ENCODE measurements around the gene GFOD2.

Gene GFOD2

DNA sequence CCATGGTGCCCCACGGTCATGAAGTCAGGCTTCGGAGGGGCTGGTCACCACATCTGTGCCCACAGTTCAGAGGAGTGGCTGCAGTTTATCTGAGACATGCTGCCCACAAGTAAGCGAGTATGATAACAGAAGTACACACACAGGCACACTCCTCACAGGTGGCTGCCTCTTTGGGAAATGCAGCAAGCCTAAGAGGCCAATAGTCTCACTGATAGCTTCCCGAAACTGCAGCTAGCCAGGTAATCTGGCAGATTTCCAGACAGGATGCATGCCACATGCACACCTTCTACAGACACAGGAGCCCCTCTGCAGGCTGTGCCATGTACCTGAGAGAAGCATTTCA is 12.6 kb upstream of the GFOD2 start:
- no peak for DNase-seq (ENCODE audit: low read depth in 2 of 2)

DNA sequence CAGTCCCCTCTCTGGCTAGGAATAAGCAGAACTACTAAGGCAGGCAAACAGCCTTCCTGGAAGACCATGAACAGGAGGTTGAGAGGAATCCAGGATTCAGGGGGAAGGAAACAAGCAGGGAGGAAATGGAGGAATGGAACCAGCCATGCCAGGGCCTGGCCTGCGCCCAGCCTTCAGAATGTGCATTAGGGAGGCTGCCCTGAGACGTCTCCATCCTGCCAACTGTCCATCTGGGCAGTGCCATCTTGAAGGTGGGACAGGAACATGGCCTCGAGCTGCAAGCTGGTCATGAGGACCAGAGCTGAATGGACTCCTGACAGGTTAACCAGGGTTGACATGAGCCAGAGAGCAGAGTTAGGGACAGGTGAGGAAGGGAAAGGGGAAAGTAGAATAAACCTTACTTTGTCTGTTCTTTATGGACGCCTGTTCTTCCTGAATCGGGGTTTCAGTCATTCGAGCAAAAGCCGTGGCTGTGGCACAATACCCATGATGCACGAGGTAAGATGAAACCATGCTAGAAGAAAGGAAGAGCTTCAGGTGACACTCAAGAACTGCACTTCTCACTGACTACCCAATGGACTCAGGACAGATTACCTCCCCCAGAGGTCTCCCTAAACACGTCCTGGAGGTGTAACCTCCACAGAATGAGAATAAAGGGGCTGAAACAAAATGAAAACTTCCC is 12.1 kb upstream of the GFOD2 start:
- DNase-seq (ENCODE audit: low read depth in 2 of 2), result no peak

DNA sequence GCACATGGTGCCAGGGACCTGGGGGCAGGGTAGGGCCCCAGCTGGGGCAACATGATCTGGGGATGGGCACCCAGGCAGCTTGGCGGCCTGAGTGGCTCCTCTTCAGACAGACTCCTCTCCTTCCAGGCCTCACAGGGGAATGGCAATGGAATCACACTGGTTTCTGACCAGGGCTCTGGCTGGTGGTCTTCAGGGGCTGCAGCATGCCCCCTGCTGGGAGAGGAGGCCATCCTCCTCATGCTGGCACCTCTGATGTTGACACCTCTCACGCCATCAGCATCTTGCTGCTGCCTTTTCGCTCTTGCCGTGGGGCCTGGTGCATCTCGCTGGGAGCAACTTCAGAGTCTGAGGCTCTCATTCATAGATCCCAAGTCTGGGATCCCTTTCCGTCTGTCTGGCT is 11.2 kb upstream of the GFOD2 start:
- DNase-seq (ENCODE audit: low read depth in 2 of 2), result no peak

DNA sequence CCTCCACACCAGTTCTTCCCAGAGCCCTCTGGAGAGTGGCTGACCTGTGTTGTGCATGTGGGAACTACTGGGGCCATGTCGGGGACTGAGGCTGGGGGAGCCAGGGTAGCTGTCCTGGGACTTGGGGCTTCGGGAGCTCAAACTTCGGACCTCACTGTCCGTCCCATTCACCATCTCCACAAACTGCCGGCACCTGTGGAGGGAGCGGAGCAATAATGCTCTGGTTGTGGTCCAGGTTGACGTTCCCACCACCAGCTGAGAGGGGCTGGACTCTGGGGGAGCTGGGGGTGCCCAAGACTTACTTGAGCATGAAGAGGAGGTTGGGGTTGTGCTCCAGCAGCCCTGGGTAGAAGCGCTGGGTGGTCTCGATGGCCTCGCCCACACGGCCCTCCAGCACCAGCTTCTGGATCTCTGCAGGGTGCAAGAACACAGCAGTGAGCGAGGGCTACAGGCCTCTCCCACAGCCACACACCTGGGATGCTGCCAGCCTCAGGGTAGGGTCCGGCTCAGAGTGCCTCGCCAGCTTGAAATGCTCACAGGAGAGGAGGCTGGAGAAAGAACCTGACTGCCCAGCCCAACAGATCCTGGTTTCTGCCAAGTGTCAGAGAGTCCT is 10.6 kb upstream of the GFOD2 start:
- no peak for DNase-seq (ENCODE audit: low read depth in 2 of 2)

DNA sequence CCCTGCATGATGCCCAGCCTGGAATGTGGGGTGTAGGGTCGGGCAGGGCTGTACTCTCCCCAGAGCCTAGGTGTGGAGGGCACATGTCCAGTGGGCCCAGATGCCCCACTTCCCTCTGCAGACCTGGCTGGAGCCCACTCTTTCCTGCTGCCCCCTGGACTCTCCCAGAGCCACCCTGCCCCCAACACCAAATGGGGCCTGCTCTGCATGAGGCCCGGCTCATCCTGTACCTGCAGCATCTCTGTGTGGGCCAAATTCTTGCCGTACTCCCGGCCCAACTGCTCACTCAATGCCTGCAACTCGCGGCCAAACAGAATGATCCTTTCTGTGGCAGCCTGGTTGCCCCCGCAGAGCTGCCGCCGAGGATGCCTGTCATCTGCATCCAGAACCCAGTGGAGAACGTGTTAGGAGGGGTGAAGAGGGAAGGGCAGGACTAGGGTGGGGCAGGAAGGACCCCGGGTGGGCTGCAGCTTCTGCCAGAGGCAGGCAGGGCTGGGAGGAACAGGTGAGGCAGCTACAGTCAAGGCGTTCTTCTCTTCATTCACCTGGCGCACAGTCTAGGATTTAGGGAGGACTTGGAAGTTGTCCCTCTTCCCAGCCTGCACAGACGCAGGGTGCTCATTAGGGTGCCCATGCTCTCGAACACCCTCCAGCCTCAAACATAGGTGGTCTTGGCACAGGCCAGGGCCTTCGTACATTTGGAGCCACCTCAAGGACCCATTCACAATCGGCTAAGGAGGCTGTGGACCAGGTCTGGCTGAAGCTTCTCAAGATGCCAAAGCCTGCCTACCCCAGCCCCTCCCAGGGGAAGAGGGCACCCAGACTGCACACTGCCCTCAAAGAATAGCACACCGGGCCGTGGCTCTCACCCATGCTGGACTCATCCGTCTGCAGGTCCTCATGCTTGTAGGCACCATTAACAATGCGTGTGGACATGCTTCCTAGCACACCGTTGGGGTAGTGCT is 8.7 kb upstream of the GFOD2 start:
- DNase-seq (ENCODE audit: low read depth in 2 of 2), result no peak

DNA sequence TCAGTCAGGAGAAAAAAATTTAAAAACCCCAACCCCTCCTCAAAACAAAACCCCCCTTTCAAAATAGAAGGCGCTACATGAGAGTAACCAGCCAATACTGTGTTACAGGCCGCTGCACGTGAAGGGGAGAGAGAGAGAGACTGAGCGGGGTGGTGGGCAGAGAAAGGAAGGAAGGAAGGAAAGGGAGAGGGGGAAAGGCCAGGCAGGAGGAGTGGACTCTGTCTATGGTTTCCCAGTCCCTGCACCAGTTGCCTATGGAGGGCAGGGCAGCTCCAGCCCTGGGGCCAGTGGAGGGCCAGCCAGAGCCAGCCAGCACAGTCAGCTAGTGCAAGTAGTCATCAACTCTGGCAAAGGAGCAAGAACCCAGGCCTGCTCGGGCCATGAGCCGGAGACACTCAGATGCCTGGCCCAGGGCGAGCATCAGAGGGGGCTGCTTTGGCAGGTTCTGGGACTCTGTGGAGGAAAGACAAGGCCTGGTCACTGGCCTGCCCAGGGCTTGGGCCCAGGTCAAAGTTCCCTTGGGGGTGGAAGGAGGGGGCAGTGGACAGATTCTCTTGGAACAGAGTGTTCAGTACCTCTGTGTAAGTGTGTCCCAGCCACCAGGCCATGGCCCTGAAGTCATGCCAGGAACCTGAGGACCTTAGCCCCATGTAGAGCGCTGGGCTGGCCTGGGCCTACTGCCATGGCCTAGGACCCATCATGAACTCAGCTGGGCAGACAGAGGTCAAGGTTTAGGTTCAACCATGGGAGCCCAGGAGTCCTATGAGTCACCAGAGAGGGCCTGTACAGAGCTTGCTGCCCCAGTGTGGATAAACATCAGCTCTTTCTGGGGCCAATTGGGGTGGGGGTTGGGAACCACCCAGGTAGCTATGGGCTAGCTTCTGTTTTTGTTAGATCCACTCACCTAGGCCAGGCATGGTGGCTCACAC is 7.3 kb upstream of the GFOD2 start:
- DNase-seq (ENCODE audit: low read depth in 2 of 2), result no peak

DNA sequence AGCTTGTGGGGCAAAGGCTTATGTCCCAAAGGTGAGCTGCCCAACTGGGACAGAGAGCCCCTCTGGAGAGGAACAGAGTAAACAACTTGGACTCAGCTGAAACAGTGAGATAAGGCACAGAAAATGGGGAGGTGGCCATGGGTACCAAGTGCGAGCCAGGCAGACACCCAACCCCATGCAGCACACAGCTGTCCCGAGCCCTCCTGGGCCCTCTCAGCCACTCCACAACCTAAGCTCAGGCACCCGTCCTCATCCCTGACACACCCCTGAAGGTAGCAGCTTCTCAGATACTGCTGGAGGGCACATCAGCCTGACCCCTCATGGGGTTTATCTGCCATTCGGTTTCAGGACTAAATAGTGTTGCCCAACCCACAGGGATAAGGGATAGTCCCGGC is 4.8 kb upstream of the GFOD2 start:
- DNase-seq (ENCODE audit: low read depth in 2 of 2), result no peak

DNA sequence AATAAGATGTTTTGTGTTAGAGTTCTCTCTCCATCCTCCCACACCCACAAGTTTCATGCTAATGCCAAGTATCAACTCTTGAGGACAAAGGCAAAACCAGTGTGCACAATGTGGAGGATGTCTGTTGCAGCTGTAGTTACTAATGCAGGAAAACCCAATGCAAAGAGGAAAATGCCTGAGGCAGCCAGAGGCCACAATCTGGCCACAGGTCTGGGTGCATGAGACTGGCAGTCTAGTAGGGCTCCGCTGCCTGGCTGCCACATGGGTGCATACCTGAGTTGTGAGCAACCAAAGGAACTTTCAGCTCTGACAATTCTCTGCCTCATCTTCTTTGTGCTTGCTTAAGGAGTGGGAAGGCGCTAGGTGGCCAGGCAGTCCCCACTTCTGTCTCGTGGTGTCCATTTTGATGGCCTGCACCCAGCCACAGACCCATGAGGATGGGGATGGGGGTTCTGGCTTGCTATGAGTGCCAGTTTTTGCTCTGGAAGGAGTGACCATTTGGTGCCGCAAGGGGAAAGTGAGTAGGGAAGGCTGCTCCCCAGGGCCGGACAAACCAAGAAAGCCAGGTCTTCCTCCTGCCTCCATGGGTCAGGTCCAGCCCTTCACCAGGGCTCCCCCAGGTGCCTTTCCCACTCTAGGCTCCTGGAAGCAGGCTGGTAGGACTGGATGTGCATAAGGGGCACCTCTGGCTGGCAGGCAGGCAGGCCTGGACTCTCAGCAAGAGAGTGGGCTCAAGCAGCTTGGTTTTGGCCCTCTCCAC is 4.2 kb upstream of the GFOD2 start:
- DNase-seq (ENCODE audit: low read depth in 2 of 2), result no peak

DNA sequence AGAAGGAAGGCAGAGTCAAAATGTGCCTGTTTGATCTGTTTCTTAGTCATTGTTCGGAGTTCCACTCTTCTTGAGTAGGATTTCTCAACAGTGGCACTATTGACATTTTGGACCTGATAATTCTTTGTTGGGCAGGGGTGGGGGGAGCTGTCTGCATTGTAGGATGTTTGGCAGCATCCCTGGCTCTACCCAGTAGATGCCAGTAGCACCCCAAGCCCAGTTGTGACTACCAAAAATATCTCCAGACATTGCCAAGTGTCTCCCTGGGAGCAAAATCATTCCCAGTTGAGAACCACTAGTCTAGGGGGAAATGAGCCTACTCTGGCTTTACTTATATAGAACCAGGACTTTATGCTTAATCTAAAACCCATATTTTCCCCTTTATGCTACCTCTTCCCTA is 1.1 kb upstream of the GFOD2 start:
- DNase-seq (ENCODE audit: low read depth in 2 of 2), result no peak

DNA sequence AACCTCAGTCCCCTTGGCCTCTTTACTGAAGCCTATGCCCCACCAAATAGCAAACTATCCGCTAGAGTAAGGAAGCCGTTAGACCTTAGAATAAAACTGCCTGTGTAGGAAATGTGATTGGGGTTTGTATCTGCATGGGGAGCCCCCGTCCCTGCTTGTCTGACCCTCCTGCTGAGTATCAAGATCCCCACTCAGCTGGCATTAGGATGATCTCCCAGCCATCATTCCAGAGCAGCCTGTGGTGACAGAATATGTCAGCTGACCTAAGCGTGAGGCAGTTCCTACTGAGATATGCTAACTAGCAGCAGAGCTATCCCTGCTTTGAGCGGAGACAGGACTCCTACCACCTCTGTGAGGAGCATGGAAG is 645 bp upstream of the GFOD2 start:
- no peak for DNase-seq (ENCODE audit: low read depth in 2 of 2)

DNA sequence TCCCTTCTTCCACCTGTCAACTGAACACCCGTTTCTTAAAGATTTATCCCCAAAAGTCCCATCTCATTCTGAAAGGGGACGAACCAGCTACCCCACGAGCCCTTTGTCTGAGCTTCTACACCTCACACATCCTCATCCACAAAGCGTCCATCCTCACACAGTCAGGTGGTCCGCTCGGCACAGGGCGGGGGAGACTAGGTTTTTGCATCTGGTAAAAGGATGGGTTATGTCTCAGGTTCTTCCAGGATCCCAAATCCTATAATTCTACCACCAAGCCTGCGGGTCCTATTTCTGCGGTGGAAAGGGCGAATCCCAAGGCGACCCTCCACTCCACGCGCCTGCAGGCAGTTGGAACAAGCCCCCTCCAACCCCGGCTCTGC is 458 bp downstream of the GFOD2 start:
- no peak for DNase-seq (ENCODE audit: low read depth in 2 of 2)

DNA sequence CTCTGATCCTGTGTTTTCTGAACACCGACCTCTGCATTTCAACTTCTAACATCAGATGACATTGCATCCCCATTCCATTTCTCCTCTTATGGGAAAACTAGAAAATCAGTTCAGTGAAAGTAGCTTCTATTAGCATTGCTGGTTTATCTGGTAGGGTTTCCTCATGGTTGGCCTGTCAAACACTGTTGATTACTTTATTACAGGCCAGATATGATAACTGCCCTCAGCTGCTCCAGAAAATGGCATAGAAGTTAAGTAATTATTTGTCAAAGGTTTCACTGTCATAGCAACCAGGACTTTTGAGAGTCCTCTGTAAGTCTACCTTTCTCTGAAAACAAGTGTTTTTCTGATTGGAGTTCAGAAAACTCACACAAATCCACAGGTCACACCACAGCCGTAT is 3.0 kb downstream of the GFOD2 start:
- no peak for DNase-seq (ENCODE audit: low read depth in 2 of 2)

DNA sequence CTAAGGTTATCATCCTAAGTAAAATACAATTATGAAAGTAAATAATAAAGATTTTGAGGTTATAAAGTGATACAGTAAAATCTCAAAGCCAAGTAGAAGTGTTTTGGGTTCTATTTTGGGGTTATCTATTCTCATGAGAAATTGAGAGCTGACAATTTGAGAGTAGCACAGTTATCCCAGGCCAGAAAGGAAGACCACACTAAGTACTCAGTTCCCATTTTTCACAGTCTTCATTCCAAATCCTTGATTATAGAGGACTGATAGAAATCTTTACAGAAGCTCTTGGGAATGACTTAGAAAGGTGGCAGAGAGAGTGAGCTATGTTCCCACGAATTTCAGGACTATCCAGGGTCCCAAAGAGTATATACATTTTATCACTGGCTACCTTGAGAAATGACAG is 4.6 kb downstream of the GFOD2 start:
- no peak for DNase-seq (ENCODE audit: low read depth in 2 of 2)

DNA sequence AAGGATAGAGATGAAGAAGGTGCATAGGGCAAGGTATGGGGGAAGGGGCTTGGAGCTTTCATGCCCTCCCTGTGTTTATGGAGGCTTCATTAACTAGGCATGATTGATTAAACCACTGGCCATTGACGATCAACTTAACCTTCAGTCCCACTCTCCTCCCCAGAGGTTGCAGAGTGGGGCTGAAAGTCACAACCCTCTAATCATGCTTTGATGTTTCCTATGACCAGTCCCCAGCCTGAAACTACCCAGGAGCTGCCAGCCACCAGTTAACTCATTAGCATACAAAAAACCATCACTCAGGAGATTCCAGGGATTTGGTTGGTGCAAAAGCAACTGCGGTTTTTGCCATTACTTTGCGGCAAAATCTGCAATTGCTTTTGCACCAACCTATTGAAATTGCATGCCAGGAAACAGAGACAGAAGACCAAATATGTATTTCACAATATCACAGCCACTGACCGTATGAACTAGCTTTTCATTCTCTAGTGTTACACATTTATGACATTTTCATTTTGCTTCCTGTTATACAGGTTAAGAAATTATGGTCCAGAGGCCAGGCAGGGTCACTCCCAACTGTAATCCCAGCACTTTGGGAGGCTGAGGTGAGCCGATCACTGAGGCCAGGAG is 5.4 kb downstream of the GFOD2 start:
- no peak for DNase-seq (ENCODE audit: low read depth in 2 of 2)

DNA sequence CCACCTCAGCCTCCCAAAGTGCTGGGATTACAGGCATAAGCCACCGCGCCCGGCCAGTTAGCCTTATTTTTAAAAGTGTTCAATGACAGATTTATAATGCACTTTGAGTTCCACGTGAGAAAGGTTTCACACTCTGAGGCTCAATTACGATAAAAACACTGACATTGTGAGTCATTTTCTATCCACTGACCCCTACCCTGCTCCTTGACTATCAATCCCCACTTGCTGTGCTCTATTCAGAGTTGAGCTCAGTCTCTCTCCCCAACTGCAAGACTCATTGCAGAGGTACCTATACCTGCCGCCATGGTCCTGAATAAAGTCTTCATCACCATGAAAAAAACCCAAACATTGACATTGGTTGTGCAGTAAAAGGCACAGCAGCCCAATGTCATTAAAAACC is 8.5 kb downstream of the GFOD2 start:
- no peak for DNase-seq (ENCODE audit: low read depth in 2 of 2)

DNA sequence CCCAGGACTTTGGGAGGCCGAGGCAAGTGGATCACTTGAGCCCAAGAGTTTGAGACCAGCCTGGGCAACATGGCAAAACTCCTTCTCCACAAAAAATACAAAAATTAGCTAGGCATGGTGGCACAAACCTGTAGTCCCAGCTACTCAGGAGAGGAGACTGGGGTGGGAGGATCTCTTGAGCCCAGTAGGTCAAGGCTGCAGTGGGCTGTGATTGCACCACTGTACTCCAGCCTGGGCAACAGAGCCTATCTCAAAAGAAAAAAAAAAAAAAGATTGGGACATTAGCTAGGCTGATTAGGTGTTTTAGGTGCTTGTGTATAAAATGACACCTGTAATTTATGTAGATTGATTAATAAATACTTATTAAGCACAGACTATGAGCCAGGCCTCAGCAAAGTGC is 10.1 kb downstream of the GFOD2 start:
- DNase-seq (ENCODE audit: low read depth in 2 of 2), result no peak

DNA sequence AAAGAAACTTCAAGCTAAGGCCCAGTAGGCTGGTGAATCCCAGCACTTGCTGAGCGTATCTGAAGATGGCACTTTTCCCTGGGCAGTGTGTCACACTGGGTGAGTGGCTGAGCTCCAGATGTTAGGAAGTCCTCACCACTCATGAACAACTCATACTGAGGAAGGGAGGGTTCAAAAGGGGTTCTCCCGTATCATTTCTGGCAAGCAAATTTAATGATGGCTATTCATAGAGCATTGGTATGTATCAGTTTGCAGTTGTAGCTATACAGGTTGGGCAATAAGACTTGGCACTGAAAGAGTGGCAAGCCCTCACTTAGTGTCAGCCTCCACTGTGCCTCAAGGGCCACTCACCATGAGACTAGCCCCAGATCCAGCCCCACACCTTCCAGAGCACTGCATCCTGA is 10.7 kb downstream of the GFOD2 start:
- no peak for DNase-seq (ENCODE audit: low read depth in 2 of 2)

DNA sequence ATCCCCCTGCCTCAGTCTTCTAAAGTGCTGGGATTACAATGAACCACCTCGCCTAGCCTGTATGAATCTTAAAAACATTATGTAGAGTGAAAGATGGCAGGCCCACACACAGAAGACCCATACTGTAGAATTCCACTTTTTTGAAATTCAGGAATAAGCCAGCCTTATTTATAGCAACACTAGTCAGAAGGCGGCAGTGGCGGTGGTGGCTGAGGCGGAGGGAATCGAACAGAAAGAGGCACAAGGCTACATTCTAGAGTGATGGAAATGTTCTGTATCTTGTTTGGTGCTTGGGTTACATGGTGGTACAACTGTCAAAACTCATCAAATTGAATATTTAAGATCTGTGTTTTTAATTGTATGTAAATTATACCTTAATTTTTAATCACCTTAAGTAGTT is 11.3 kb downstream of the GFOD2 start:
- no peak for DNase-seq (ENCODE audit: low read depth in 2 of 2)

DNA sequence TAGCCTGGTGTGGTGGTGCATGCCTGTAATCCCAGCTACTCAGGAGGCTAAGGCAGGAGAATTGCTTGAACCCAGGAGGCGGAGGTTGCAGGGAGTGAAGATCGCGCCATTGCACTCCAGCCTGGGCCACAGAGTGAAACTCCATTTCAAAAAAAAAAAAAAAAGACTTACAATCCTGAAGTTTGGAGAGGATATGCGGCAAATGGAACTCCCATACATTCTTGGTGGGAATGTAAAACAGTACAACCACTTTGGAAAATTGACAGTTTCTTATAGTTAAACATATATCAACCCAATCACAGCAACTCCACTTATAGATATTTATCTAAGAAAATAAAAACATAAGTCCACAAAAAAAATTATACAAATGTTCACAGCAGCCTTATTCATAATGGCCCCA is 11.9 kb downstream of the GFOD2 start:
- no peak for DNase-seq (ENCODE audit: low read depth in 2 of 2)

DNA sequence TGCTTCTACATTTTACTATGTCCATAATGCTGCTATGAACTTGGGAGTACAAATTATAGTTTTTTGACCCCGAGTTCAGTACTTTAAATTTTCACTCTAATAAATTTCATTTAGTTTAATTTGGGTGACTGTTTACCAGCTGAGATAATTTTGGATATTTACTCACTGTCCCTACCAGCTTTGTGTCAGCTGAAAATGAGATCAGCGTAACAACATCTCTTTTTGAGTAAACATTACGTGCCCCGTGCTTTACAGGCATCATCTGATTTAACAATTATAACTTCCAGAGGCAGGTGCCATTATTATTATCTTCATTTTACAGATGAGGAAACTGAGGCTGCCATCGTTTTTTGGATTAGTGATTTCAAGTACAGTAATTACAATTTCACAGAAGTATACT is 15.0 kb downstream of the GFOD2 start:
- no peak for DNase-seq (ENCODE audit: low read depth in 2 of 2)

DNA sequence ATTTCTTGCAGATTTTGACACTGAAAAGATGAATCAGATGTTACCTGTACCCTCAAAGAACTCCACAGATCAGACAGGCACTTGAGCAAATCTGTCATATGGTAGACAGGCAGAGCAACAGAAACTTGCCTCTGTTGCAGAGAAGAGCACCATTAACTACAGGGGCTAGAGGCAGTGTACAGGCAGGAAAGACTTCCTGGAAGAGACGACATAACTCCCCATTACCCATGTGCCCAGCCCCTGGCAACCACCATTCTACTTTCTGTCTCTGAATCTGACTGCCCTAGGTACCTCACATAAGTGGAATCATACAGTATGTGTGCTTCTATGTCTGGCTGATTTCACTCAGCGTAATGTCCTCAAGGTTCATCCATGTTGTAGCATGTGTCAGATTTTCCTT is 15.5 kb downstream of the GFOD2 start:
- no peak for DNase-seq (ENCODE audit: low read depth in 2 of 2)

Measured in stimulated activated CD8-positive, alpha-beta memory T cell treated with anti-CD3 and anti-CD28 coated beads, Interleukin-2, amount 100 ng/mL, for 48 hours (primary cell).